Medulla oblongata (tissue), 1 donor: ENCODE data around the gene ARHGEF6.
"Not testable (repeated sequence)": the region's sequence is repeated elsewhere in the genome, so short reads cannot be mapped to it uniquely, and the experiment has no call there.

ENCODE experiments used
- DNase-seq: peaks from one replicate; pipeline ENCODE4 v3.0.0-alpha.2; 2015; ENCODE audit errors: extremely low spot score

Gene ARHGEF6, protein sequence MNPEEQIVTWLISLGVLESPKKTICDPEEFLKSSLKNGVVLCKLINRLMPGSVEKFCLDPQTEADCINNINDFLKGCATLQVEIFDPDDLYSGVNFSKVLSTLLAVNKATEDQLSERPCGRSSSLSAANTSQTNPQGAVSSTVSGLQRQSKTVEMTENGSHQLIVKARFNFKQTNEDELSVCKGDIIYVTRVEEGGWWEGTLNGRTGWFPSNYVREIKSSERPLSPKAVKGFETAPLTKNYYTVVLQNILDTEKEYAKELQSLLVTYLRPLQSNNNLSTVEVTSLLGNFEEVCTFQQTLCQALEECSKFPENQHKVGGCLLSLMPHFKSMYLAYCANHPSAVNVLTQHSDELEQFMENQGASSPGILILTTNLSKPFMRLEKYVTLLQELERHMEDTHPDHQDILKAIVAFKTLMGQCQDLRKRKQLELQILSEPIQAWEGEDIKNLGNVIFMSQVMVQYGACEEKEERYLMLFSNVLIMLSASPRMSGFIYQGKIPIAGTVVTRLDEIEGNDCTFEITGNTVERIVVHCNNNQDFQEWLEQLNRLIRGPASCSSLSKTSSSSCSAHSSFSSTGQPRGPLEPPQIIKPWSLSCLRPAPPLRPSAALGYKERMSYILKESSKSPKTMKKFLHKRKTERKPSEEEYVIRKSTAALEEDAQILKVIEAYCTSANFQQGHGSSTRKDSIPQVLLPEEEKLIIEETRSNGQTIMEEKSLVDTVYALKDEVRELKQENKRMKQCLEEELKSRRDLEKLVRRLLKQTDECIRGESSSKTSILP

DNA sequence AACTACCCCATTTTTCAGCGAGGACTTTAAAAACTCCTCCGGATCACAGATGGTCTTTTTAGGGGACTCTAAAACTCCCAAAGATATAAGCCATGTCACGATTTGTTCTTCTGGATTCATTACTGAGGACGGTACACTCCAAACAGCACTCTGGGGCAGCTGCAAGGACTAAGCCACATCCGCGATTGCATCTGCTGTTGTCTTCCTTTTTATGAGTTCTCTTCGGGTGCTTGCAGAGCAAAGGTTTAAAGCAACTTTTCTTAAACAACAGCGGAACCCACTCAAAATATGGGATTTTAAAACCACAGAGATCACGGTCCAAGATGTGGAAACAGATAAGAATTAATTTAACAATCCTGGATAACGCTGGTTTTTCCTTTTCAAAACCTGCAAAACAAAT lies at the start of gene ARHGEF6:
ARHGEF6 (minus strand) TSS at position 170 of the 400 bp plus-strand sequence; CDS start at position 120, 50 bp downstream.
- DNase-seq: no peak

DNA sequence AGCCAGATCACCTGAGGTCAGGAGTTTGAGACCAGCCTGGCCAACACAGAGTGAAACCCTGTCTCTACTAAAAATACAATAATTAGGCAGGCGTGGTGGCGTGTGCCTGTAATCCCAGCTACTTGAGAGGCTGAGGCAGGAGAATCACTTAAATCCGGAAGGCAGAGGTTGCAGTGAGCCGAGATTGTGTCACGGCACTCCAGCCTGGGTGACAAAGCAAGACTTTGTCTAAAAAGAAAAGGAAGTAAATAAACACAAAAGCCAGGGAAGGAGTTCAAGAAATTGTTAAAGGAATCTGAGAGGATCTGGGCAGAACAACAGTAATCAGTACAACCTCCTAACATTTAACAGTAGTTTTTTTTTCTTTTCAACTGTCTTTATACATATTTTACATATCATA lies 48.7 kb upstream of the ARHGEF6 start:
- DNase-seq: no peak

DNA sequence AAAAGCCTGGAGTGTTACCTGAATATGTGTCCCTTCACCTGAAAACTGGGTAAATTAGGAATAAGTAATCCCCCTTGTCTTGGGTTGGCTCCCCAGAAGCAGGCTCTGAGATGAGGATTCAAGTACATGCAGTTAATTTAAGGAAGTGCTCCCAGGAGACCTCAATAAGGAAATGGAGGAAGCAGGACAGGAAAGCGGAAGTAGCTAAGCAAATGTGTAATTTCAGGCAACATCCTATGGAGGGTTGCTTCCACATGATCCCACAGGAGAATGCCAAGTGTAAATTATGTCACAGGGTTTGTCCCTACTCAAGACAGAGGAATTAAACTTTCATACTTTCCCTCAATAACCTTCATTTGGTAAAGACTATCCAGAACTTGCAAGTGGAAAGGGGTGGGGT lies 48.1 kb upstream of the ARHGEF6 start:
- peak; percentile 3 for DNase-seq

- no peak for DNase-seq
Observed at GRCh38 chrX:136827026-136827425, 46.3 kb upstream of the ARHGEF6 start.

DNA sequence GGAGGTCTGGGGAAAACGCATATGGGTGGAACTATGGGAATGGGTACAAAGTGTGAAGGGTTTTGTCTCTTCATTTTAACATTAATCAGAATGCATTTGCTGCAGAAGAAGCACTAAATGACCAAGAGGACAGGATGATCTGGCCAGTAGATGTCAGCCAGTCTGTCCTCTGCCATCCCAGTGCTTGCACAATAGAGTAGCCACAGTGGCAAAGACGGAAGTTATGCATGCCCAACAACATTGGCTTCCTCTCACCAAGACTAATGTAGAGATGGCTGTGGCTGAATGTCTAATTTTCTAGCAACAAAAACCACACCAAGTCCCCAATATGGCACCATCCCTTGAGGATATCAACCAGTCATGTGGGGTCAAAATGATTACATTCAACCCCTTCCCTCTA lies 45.0 kb upstream of the ARHGEF6 start:
- DNase-seq: peak; percentile 4

GRCh38 chrX:136823175-136823574 lies 42.4 kb upstream of the ARHGEF6 start:
- DNase-seq: no peak

DNA sequence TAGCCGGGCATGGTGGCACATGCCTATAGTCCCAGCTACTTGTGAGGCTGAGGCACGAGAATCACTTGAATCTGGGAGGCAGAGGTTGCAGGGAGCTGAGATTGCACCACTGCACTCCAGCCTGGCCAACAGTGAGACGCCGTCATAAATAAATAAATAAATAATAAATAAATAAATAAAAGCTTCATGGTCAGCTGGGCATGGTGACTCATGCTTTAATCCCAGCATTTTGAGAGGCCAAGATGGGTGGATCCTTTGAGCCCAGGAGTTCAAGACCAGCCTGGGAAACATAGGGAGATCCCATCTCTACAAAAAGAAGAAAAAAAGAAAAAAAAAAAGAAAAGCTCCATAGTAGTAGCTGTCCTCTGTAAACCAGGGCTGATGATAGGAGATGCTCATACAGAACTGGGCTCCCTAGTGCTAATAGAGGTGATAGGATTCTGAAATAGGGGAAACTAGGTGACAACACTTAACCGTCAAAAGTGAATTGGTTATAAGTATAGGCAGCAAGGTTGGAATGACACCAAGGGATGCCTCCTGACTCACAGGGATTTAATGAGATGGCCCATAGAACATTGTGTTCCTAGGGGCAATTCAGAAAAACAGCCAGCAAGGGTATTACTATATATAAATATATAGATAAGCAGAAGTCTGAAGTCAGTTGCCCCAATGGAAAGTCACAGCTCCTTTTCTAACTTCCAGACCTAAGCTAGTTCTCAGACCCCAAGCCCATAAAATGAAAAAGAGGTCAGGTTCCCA lies 41.8 kb upstream of the ARHGEF6 start:
- DNase-seq: no peak

DNA sequence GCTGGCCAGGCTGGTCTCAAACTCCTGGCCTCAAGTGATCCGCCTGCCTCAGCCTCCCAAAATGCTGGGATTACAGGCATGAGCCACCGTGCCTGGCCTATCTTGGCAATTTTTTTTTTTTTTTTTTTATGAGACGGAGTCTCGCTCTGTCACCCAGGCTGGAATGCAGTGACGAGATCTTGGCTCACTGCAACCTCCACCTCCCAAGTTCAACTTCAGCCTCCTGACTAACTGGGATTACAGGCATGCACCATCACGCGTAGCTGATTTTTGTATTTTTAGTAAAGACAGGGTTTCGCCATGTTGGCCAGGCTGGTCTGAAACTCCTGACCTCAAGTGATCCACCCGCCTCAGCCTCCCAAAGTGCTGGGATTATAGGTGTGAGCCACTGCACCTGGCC lies 39.0 kb upstream of the ARHGEF6 start:
- not testable (repeated sequence) for DNase-seq

GRCh38 chrX:136819031-136819703 lies 38.4 kb upstream of the ARHGEF6 start:
- no peak for DNase-seq

DNA sequence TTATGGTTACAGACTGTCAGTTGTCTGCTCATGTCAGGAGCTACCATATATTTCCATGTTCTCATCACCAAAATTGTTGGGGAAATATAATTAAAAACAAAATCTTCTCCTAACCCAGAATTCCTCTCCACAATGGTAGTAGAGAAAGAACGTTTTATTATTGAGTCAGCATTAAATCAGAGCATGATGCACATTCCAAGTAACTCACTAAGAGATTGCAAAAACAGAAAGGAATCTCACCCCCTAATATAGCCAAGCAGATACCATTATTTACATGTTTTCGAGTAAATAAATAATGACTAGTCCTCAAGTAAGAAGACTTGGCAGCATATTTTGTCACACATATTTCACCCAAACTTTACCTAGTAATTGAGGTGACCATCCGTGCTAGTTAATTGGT lies 36.2 kb upstream of the ARHGEF6 start:
- no peak for DNase-seq

GRCh38 chrX:136814847-136815750 lies 34.4 kb upstream of the ARHGEF6 start:
- DNase-seq: no peak

DNA sequence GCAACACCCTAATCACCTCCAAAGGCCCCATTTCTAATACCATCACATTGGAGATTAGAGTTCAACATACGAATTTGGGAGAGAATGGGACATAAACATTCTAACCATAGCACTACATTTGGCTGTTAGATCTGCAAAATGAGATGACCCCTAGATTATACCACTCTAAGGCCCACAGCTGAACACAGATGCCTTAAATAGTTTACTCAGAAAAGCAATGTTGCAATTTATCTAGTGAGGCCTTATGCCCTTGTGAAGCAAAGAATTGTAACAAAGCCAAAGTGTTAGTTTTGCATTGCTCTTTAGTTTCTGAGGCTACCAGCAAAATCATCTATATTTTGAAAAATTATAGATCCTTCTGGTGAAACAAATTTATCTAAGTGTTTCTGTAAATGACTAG lies 31.6 kb upstream of the ARHGEF6 start:
- DNase-seq: no peak

DNA sequence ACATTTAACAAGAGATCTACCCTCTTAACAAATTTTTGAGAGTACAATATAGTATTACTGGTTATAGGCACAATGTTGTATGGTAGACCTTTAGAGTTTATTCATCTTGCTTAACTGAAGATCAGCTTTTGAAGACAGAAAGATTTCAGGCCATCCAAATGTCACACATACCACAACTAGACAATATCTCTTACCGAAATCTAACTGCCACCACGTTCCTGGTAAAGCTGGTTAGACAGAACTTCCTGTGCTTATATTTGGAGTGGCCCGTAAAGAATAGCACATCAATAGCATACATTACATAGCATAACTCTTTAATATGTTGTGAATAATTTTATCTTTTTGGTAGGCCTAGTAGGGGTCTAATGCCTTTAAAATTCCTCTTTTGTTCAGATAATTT lies 29.8 kb upstream of the ARHGEF6 start:
- DNase-seq: no peak

GRCh38 chrX:136806891-136807410 lies 26.2 kb upstream of the ARHGEF6 start:
- DNase-seq: peak; percentile 27

GRCh38 chrX:136802515-136802914 lies 21.8 kb upstream of the ARHGEF6 start:
- no peak for DNase-seq

GRCh38 chrX:136797787-136798186 lies 17.1 kb upstream of the ARHGEF6 start:
- no peak for DNase-seq

GRCh38 chrX:136795132-136795531 lies 14.4 kb upstream of the ARHGEF6 start:
- DNase-seq: not testable (repeated sequence)

DNA sequence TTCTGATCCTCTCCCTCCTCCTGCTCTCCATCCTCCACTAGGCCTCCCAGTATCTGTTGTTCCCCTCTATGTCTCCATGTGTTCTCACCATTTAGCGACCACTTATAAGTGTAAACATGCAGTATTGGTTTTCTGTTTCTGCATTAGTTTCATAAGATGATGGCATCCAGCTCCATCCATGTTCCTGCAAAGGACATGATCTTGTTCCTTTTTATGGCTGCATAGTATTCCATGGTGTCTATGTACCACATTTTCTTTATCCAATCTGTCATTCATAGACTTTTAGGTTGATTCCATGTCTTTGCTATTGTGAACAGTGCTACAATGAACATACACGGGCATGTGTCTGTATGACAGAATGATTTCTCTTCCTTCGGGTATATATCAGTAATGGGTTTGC lies 13.9 kb upstream of the ARHGEF6 start:
- not testable (repeated sequence) for DNase-seq

GRCh38 chrX:136794080-136794479 lies 13.3 kb upstream of the ARHGEF6 start:
- no peak for DNase-seq

GRCh38 chrX:136789856-136790255 lies 9.1 kb upstream of the ARHGEF6 start:
- DNase-seq: no peak
